ENCODE results near the gene RAC2. TPM values are rescaled to one million over a fixed set of nuclear protein-coding genes. Genes with fewer than 3 reads are reported as not detected.

RAC2 gene
- total and polyA plus RNA-seq, 3 donors from 2014 or later: 1.2 to 15.5 (median 10.7) TPM

DNA sequence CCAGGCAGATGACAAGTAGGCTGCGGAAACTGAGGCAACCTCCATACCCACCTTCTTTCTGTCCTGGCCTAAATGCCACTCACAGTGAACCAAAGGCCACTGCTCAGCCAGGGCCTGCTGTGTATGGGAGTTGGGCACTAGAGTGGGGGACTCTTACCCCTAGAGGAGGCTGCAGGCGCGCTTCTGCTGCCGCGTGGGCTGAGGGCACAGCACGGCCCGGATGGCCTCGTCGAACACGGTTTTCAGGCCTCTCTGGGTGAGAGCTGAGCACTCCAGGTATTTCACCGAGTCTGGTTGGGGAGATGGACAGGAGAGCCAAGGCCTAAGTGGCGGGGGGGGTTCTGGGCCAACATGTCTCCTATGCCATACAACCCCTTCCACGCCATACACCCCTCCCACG lies 17.6 kb downstream of the RAC2 start:
- TF ChIP-seq POLR2A (IDR thresholded peaks at IDR 0.05): no peak
- TF ChIP-seq, protein P1, sequence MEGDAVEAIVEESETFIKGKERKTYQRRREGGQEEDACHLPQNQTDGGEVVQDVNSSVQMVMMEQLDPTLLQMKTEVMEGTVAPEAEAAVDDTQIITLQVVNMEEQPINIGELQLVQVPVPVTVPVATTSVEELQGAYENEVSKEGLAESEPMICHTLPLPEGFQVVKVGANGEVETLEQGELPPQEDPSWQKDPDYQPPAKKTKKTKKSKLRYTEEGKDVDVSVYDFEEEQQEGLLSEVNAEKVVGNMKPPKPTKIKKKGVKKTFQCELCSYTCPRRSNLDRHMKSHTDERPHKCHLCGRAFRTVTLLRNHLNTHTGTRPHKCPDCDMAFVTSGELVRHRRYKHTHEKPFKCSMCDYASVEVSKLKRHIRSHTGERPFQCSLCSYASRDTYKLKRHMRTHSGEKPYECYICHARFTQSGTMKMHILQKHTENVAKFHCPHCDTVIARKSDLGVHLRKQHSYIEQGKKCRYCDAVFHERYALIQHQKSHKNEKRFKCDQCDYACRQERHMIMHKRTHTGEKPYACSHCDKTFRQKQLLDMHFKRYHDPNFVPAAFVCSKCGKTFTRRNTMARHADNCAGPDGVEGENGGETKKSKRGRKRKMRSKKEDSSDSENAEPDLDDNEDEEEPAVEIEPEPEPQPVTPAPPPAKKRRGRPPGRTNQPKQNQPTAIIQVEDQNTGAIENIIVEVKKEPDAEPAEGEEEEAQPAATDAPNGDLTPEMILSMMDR (IDR thresholded peaks at IDR 0.05): no peak
- Histone ChIP-seq H3K4me1 (peaks cover 19% of the 10 kb centered on the region), H3K36me3 (ENCODE audit: low read depth, missing control alignments) (no peaks in the 10 kb centered on the region), H3K9me3 (no peaks in the 10 kb centered on the region), H3K4me3 (no peak overlapping the region), H3K27ac (no peak overlapping the region), H3K27me3 (no peaks in the 10 kb centered on the region)
- no peak for DNase-seq
- WGBS, 2 donors: 84% methylated on average over 14 of the region's 14 CpGs; no CpG with 5 or more reads in 1 of the 2 donors
- intact Hi-C loops (cut with DNase I; ENCODE audit: low total_unique reads): no loop called here

DNA sequence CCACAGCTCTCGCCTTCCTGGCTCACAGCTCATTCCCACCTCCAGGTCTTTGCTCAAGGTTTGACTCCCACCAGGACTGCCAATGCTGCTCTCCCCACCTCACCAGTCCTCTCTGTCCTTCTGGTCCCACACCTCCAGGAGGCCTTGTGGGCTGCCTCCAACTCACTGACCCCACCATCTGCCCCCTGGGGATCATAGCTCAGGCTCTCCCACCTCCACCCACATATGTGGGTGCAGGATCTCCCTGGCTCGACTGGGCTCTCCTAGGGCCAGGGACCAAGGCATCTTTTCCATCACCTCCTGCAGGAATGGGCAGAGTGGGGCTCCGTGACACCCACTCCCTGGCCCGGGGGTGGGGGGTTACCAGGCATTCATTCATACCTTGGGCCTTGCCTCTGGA lies 18.0 kb downstream of the RAC2 start:
- no peaks in the 10 kb centered on the region for H3K36me3 ChIP-seq (ENCODE audit: low read depth, missing control alignments)
- intact Hi-C loops (cut with DNase I; ENCODE audit: low total_unique reads): no loop called here
- WGBS, 2 donors: 50 to 84% methylated on average over 2 to 4 of the region's 4 CpGs
- DNase-seq: no peak
- no peak overlapping the region for H3K27ac ChIP-seq
- no peak overlapping the region for H3K4me3 ChIP-seq
- TF ChIP-seq POLR2A (IDR thresholded peaks at IDR 0.05): no peak
- TF ChIP-seq, protein P1 (IDR thresholded peaks at IDR 0.05): no peak
- H3K27me3 ChIP-seq: no peaks in the 10 kb centered on the region
- peaks cover 15% of the 10 kb centered on the region for H3K4me1 ChIP-seq
- no peaks in the 10 kb centered on the region for H3K9me3 ChIP-seq

GRCh38 chr22:37225481-37225880 lies 18.6 kb downstream of the RAC2 start:
- H3K27me3 ChIP-seq: no peaks in the 10 kb centered on the region
- H3K4me1 ChIP-seq: peaks cover 14% of the 10 kb centered on the region
- H3K4me3 ChIP-seq: no peak overlapping the region
- no peak for TF ChIP-seq POLR2A (IDR thresholded peaks at IDR 0.05)
- TF ChIP-seq, protein P1 (IDR thresholded peaks at IDR 0.05): no peak
- no peak overlapping the region for H3K27ac ChIP-seq
- 70 to 74% methylated on average over 3 to 8 of the region's 8 CpGs for WGBS, 2 donors
- no peak for DNase-seq
- H3K36me3 ChIP-seq (ENCODE audit: low read depth, missing control alignments): no peaks in the 10 kb centered on the region
- H3K9me3 ChIP-seq: no peaks in the 10 kb centered on the region
- intact Hi-C loops (cut with DNase I; ENCODE audit: low total_unique reads): no loop called here

- Histone ChIP-seq H3K4me1 (peaks cover 8% of the 10 kb centered on the region), H3K36me3 (ENCODE audit: low read depth, missing control alignments) (no peaks in the 10 kb centered on the region), H3K27me3 (no peaks in the 10 kb centered on the region), H3K27ac (no peak overlapping the region), H3K4me3 (no peak overlapping the region), H3K9me3 (no peaks in the 10 kb centered on the region)
- DNase-seq: no peak
- intact Hi-C loops (cut with DNase I; ENCODE audit: low total_unique reads): no loop called here
- TF ChIP-seq, protein P1 (IDR thresholded peaks at IDR 0.05): no peak
- TF ChIP-seq POLR2A (IDR thresholded peaks at IDR 0.05): no peak
- WGBS, 2 donors: 60 to 68% methylated on average over 8 of the region's 8 CpGs
Observed at GRCh38 chr22:37224757-37225420, 19.2 kb downstream of the RAC2 start.

- intact Hi-C loops (cut with DNase I; ENCODE audit: low total_unique reads): no loop called here
- DNase-seq: no peak
- Histone ChIP-seq H3K4me1 (no peaks in the 10 kb centered on the region), H3K27me3 (no peaks in the 10 kb centered on the region), H3K36me3 (ENCODE audit: low read depth, missing control alignments) (no peaks in the 10 kb centered on the region), H3K9me3 (no peaks in the 10 kb centered on the region), H3K27ac (no peak overlapping the region), H3K4me3 (no peak overlapping the region)
- TF ChIP-seq POLR2A (IDR thresholded peaks at IDR 0.05): no peak
- TF ChIP-seq, protein P1 (IDR thresholded peaks at IDR 0.05): no peak
- WGBS, 2 donors: 56 to 60% methylated on average over 3 of the region's 3 CpGs
Observed at GRCh38 chr22:37223965-37224551, 20.0 kb downstream of the RAC2 start.
